H1 (cell line): ENCODE results near the gene MIPOL1. TPM values are rescaled to one million over a fixed set of nuclear protein-coding genes. Genes with fewer than 3 reads are reported as not detected.

Experiments
- CTBP2 ChIP-seq: IDR thresholded peaks from 2 replicates; pipeline ENCODE4 v1.7.0; 2011; ENCODE audit warnings: borderline replicate concordance, mild to moderate bottlenecking, moderate library complexity, mixed read lengths, low read length; ENCODE audit not compliant: insufficient read depth, insufficient read length
- EZH2 ChIP-seq: fragments of 200-600 bp; sonication (generic); IDR thresholded peaks from 2 replicates; pipeline ENCODE4 v1.7.1; 2012; ENCODE audit warnings: low read depth, mild to moderate bottlenecking, moderate library complexity, low read length, inconsistent platforms; ENCODE audit not compliant: severe bottlenecking
- POU5F1 ChIP-seq: IDR thresholded peaks from 2 replicates; pipeline ENCODE4 v1.6.1; 2011; ENCODE audit warnings: low read depth, mild to moderate bottlenecking, low read length, moderate library complexity
- RNF2 ChIP-seq: fragments of 200-900, 300-1000 bp; sonication (generic); IDR thresholded peaks from 2 replicates; pipeline ENCODE4 v1.7.1; 2016; ENCODE audit warnings: borderline replicate concordance, low read depth, mild to moderate bottlenecking, antibody characterized with exemption, low read length; ENCODE audit not compliant: poor library complexity, severe bottlenecking; ENCODE audit errors: missing control alignments
- SP2 ChIP-seq: IDR thresholded peaks from 2 replicates; pipeline ENCODE4 v1.6.1; 2012; ENCODE audit warnings: mild to moderate bottlenecking, low read length, inconsistent platforms
- TBP ChIP-seq: IDR thresholded peaks from 2 replicates; pipeline ENCODE4 v1.6.1; 2011; ENCODE audit warnings: low read depth, low read length, improper control_type of control experiment
- polyA plus RNA-seq, 7 experiments: library from polyadenylated mRNA; depleted of rRNA in 3 of 7; stranded (reverse) in 5 of 7; unstranded in 2 of 7; fragments of >200 nt in 5 of 7; fragments of 200-250 nt in 2 of 7; gene quantifications; 1 replicate in 5 of 7; 2 replicates in 1 of 7; 4 replicates in 1 of 7; pipeline versions ENCODE4 v1.2.1 to v1.2.3, GENCODE V29; 2011 to 2013; ENCODE audit warnings: missing spikeins in 2 of 7, mixed read lengths in 2 of 7
- total RNA-seq: library from RNA; stranded (reverse); fragmentation: NEBNext Ultra II Directional; extraction: Animal tissue kit (Norgen Biotek cat#: 25700); gene quantifications from 2 replicates; pipeline ENCODE4 v1.2.1, GENCODE V29; 2021
- TF ChIP-seq, protein P1 (sequence below), 3 experiments: IDR thresholded peaks; 1 replicate in 2 of 3; 2 replicates in 1 of 3; pipeline versions ENCODE4 v1.5.1 to v1.6.1; 2011; ENCODE audit warnings: low read length in 3 of 3, mild to moderate bottlenecking in 3 of 3, inconsistent platforms in 2 of 3, low read depth in 1 of 3, moderate library complexity in 1 of 3; ENCODE audit not compliant: insufficient read depth in 1 of 3; ENCODE audit errors: control extremely low read depth in 1 of 3

MIPOL1 gene
- total and polyA plus RNA-seq, 2 of the 8 experiments (the other 6 are each of a cell fraction or from before 2014, with no cell fraction given) = 2.8 to 23.9 TPM

DNA sequence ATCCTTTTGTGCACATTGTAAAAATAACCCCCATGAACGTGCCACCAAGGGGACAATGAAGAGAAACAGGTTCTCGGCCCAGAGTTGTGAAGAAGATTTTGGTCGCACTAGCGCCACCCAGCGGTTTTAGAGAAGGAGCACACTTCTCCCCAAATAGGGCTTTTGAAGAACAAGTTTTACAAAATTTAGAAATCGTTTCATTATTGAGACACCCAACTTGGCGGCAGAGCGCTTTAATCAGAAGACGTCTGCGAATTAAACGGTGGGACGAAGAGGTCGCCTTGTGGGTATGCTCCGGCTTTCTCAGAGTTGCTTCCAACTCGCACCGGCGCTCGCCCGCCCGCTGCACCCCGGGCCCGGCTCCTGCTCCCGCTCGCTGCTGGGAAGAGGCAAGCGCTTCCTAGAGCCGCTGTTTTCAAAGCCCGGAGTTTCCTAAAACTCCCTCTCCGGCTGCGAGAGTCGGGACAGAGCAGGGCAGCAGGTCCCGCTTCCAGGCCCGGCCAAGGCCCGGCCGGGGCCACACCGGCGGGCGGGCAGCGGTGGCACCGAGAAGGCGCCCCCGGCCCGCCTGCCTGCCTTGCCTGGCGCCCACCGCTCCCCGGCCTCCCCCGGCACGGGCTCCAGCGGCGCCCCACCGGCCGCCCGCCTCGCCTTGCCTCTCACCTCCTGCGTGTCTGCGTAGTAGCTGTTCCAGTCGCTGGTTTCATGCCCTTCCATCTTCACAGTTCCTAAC, 396.7 kb downstream of the MIPOL1 start (continued):
- TF ChIP-seq RNF2 = peak; percentile 68
- TF ChIP-seq EZH2 = peak; percentile 70
- no peak for TF ChIP-seq SP2
- TF ChIP-seq CTBP2 = peak; percentile 26
- TF ChIP-seq, protein P1, sequence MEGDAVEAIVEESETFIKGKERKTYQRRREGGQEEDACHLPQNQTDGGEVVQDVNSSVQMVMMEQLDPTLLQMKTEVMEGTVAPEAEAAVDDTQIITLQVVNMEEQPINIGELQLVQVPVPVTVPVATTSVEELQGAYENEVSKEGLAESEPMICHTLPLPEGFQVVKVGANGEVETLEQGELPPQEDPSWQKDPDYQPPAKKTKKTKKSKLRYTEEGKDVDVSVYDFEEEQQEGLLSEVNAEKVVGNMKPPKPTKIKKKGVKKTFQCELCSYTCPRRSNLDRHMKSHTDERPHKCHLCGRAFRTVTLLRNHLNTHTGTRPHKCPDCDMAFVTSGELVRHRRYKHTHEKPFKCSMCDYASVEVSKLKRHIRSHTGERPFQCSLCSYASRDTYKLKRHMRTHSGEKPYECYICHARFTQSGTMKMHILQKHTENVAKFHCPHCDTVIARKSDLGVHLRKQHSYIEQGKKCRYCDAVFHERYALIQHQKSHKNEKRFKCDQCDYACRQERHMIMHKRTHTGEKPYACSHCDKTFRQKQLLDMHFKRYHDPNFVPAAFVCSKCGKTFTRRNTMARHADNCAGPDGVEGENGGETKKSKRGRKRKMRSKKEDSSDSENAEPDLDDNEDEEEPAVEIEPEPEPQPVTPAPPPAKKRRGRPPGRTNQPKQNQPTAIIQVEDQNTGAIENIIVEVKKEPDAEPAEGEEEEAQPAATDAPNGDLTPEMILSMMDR (IDR thresholded peaks at IDR 0.05; ENCODE audit: control extremely low read depth in 1 of 3, insufficient read depth in 1 of 3, low read depth in 1 of 3, low read length in 3 of 3) = peak; percentile 53 to 74 (median 72)
- no peak for TF ChIP-seq POU5F1
- no peak for TF ChIP-seq TBP
